Lower leg skin (tissue), 3 donors: ENCODE measurements around the gene ARHGEF39.

Source experiments
- POLR2A ChIP-seq, 2 donors: fragments of 450-650 bp; IDR thresholded peaks; one replicate each; pipeline ENCODE4 v1.6.1; 2016 to 2017; ENCODE audit warnings: antibody characterized with exemption in 2 of 2, mild to moderate bottlenecking in 1 of 2, moderate library complexity in 1 of 2
- TF ChIP-seq, protein P1 (sequence below), 3 donors: fragments of 450-650 bp; IDR thresholded peaks; one replicate each; pipeline ENCODE4 v1.5.1; 2016; ENCODE audit warnings: antibody characterized with exemption in 3 of 3, mild to moderate bottlenecking in 3 of 3, moderate library complexity in 2 of 3

DNA sequence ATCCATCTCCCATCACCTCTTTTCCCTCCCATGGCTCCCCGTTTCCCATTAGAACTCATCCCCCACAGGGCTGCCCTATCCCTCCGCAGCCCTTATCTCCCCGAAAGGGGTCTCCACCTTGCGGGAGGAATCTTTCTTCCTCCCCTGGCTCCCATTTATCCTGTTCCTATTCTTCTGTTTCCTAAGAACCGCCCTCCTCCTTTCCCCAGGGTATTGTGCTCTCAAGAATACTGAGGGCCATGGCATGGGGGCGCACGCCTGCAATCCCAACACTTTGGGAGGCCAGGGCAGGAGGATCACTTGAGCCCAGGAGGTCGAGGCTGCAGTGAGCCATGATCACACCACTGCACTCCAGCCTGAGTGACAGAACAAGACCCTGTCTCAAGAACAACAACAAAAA is 47.4 kb downstream of the ARHGEF39 start:
- no peak for TF ChIP-seq POLR2A (IDR thresholded peaks at IDR 0.05)
- TF ChIP-seq, protein P1, sequence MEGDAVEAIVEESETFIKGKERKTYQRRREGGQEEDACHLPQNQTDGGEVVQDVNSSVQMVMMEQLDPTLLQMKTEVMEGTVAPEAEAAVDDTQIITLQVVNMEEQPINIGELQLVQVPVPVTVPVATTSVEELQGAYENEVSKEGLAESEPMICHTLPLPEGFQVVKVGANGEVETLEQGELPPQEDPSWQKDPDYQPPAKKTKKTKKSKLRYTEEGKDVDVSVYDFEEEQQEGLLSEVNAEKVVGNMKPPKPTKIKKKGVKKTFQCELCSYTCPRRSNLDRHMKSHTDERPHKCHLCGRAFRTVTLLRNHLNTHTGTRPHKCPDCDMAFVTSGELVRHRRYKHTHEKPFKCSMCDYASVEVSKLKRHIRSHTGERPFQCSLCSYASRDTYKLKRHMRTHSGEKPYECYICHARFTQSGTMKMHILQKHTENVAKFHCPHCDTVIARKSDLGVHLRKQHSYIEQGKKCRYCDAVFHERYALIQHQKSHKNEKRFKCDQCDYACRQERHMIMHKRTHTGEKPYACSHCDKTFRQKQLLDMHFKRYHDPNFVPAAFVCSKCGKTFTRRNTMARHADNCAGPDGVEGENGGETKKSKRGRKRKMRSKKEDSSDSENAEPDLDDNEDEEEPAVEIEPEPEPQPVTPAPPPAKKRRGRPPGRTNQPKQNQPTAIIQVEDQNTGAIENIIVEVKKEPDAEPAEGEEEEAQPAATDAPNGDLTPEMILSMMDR (IDR thresholded peaks at IDR 0.05): no peak
